ENCODE data around the gene PRND.
A peak's percentile ranks its signal among the peaks of the same experiment; 100 is the strongest.

The PRND gene

DNA sequence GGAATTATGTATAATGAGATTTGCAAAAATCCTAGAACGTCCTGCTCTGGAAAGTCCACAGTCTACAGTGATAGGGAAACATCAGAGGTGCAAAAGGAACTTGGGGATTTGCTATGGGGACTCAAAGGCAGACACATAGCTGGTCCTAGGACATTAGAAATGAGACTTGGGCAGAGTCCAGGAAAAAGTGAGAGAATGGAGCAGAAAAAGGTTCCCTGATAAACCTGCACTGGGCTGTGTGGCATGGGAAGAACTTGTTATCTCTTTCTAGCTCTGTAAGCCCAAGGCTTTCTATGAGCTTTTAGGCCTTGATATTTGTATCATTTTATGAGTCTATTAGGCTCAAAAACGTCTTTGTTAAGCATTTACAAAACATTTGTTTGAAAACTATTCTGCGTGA lies 15.2 kb downstream of the PRND start:
- no peak overlapping the region for H3K4me3 ChIP-seq (ENCODE audit: low read depth, low read length)
- TF ChIP-seq, protein P1, sequence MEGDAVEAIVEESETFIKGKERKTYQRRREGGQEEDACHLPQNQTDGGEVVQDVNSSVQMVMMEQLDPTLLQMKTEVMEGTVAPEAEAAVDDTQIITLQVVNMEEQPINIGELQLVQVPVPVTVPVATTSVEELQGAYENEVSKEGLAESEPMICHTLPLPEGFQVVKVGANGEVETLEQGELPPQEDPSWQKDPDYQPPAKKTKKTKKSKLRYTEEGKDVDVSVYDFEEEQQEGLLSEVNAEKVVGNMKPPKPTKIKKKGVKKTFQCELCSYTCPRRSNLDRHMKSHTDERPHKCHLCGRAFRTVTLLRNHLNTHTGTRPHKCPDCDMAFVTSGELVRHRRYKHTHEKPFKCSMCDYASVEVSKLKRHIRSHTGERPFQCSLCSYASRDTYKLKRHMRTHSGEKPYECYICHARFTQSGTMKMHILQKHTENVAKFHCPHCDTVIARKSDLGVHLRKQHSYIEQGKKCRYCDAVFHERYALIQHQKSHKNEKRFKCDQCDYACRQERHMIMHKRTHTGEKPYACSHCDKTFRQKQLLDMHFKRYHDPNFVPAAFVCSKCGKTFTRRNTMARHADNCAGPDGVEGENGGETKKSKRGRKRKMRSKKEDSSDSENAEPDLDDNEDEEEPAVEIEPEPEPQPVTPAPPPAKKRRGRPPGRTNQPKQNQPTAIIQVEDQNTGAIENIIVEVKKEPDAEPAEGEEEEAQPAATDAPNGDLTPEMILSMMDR (IDR thresholded peaks at IDR 0.05; ENCODE audit: borderline replicate concordance, insufficient read depth, low read depth, low read length): no peak

DNA sequence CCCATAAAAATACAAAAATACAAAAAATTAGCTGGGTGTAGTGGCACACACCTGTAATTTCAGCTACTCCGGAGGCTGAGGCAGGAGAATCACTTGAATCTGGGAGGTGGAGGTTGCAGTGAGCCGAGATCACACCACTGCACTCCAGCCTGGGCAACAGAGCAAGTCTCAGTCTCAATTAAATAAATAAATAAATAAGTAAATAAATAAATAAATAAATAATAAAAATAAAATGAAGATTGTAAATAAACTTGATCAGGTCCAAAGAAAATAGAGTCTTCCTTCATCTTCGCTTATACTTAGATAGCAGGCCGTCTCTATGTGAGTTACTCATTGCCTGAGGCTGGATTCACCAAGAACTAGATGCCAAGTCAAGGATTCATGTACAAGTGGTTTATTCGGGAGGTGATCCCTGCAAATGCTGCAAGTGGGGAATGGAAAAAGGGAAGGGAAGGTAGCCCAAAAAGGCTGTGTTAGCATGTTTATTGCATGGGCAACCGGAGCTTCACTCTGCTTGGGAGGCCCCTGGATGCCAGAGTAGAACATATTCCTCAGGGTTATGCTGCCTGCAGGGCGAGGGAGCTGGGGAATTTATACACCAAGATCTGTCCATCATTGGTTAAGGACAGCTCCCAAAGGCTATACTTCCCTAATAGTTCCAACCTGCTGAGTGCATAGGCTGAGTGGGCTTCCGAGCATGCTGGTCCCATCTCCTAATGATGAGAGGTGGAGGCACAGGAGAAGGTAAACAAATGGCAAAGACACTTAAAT lies 16.3 kb downstream of the PRND start:
- TF ChIP-seq, protein P1 (IDR thresholded peaks at IDR 0.05; ENCODE audit: borderline replicate concordance, insufficient read depth, low read depth, low read length): no peak
- H3K4me3 ChIP-seq (ENCODE audit: low read depth, low read length): no peak overlapping the region

DNA sequence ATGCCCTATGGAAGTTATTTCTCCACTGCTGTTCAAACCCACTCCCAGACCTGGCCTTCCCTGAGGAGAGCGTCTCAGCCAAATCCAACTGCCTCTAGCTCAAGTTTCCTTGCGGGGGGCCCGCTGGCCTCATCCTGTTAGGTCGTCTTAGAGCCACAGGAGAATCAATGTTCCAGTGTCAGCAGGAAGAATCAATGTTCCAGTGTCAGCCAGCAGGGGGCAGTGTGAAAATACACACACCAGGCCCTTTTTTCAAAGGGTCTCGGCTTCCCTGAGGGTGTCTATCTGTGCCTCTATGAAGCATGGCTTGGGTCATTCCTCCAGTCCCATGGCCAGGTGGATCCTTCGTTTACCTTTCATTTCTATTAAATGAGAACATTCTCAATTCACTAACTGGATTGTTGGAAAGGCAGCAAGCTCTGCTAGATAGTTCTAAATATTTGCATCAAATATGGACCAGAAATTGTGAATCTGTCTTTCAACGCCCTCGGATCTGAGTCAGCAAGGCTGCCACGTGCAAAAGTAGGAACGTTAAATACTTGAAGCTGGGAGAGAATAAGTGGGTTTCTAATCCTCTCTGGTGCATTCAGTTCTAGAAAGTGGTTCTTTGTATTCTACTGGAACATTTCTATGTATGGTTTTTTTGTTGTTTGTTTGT lies 19.2 kb downstream of the PRND start:
- TF ChIP-seq, protein P1 (IDR thresholded peaks at IDR 0.05; ENCODE audit: borderline replicate concordance, insufficient read depth, low read depth, low read length): peak; percentile 78
- no peak overlapping the region for H3K4me3 ChIP-seq (ENCODE audit: low read depth, low read length)

DNA sequence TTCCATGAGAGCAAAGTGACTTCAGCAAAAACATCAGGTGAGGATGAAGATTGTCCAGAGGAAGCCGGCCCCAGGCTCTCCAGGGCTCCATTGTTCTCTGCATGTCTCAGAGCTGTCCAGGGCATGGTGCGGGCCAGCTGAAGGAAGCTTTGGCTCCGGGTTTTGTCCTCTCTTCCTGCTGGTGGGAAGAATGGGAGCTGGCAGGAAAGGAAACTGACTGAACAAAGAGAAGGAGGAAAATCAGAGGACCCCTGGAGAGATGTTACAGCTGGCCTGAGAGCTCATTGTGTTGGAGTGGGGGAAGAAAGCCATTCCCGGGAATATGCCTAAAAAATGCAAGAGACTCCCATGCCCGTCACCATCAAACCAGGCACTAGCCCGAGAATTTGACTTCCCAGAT lies 27.1 kb downstream of the PRND start:
- no peak overlapping the region for H3K4me3 ChIP-seq (ENCODE audit: low read depth, low read length)
- TF ChIP-seq, protein P1 (IDR thresholded peaks at IDR 0.05; ENCODE audit: borderline replicate concordance, insufficient read depth, low read depth, low read length): no peak

DNA sequence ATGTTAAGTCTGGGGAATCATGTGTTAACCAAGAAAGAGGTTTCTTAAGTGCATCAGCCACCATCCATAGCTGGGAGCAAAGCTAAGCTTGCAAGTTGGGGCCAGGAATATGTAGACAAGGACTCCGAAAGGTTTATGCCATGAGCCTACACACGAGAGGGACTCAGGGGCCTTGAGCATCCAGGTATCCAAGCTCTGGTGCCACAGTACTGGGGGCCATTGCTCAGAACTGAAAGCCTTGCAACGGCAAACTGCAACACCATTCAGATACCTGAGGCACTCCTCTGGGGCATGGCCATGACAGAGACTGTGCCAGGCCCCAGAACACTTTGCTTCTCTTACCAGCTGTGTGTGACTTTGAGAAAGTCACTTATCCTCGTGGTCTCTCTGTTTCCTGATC lies 27.6 kb downstream of the PRND start:
- no peak overlapping the region for H3K4me3 ChIP-seq (ENCODE audit: low read depth, low read length)
- TF ChIP-seq, protein P1 (IDR thresholded peaks at IDR 0.05; ENCODE audit: borderline replicate concordance, insufficient read depth, low read depth, low read length): no peak

DNA sequence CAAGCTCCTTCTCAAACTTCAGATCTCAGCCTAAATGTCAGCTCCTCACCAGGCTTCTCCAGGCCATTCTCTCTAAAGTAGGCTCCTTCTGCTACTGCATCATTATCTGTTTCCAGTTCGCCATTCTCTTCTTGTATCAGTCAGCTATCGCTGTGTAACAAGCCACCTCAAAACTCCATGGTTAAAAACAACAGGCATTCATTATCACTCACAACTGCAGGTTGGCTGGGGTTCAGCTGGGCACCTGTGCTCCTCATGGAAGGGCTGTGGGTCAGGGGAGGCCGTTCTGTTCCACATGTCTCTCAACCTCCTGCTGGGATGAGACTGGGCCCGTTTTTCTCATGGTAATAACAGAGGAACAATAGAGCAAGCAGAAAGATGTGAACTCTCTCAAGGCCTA lies 28.7 kb downstream of the PRND start:
- no peak overlapping the region for H3K4me3 ChIP-seq (ENCODE audit: low read depth, low read length)
- TF ChIP-seq, protein P1 (IDR thresholded peaks at IDR 0.05; ENCODE audit: borderline replicate concordance, insufficient read depth, low read depth, low read length): no peak
